Activated naive CD4-positive, alpha-beta T cell treated with anti-CD3 and anti-CD28 coated beads, Interleukin-2, amount 50 U/mL, for 16 hours (primary cell): Measurements from ENCODE around the gene HES2.
"Not testable (repeated sequence)": the region's sequence is repeated elsewhere in the genome, so short reads cannot be mapped to it uniquely, and the experiment has no call there.

Experiments used
- DNase-seq: peaks from one replicate; pipeline ENCODE4 v3.0.0-alpha.2; 2020

Gene HES2

GRCh38 chr1:6435129-6435528 is 15.4 kb upstream of the HES2 start:
- no peak for DNase-seq

GRCh38 chr1:6434186-6434585 is 14.5 kb upstream of the HES2 start:
- no peak for DNase-seq

GRCh38 chr1:6431645-6432579 is 12.2 kb upstream of the HES2 start:
- DNase-seq: not testable (repeated sequence)

- DNase-seq: not testable (repeated sequence)
These were observed 10.1 kb upstream of the HES2 start for GRCh38 chr1:6429660-6430411.

GRCh38 chr1:6428453-6428852 is 8.7 kb upstream of the HES2 start:
- not testable (repeated sequence) for DNase-seq

GRCh38 chr1:6427441-6428390 is 8.0 kb upstream of the HES2 start:
- no peak for DNase-seq

- DNase-seq: no peak
These were observed 7.2 kb upstream of the HES2 start for GRCh38 chr1:6426972-6427350.

- no peak for DNase-seq
These were observed 6.7 kb upstream of the HES2 start for GRCh38 chr1:6426277-6426971.

GRCh38 chr1:6425658-6426057 is 5.9 kb upstream of the HES2 start:
- no peak for DNase-seq

- no peak for DNase-seq
These were observed 5.2 kb upstream of the HES2 start, which contains the start of gene ESPN for GRCh38 chr1:6424619-6425593. Gene ESPN (plus strand): TSS chr1:6424776. CDS start chr1:6424956, 180 bp downstream.

GRCh38 chr1:6424000-6424565 is 4.4 kb upstream of the HES2 start:
- DNase-seq: no peak

- peak; percentile 77 for DNase-seq
These were observed 3.7 kb upstream of the HES2 start for GRCh38 chr1:6423321-6423999.

GRCh38 chr1:6421266-6421665 is 1.5 kb upstream of the HES2 start:
- DNase-seq: no peak

- no peak for DNase-seq
These were observed 829 bp upstream of the HES2 start for GRCh38 chr1:6420454-6421042.

- DNase-seq: peak; percentile 23
These were observed 319 bp downstream of the HES2 start for GRCh38 chr1:6419397-6419803.

GRCh38 chr1:6418668-6419396 is 887 bp downstream of the HES2 start:
- DNase-seq: no peak

GRCh38 chr1:6417961-6418667 is 1.6 kb downstream of the HES2 start:
- DNase-seq: no peak

- DNase-seq: no peak
These were observed 2.8 kb downstream of the HES2 start for GRCh38 chr1:6416906-6417305.
